HEK293 (cell line): ENCODE measurements around the gene JAK3.

Experiments
- YY1 ChIP-seq: fragments of 450-650 bp; formaldehyde crosslinking; IDR thresholded peaks from 2 replicates; pipeline ENCODE4 v1.5.1; 2018; ENCODE audit warnings: missing biosample characterization, missing genetic modification characterization
- ZFP3 ChIP-seq: fragments of 450-650 bp; formaldehyde crosslinking; IDR thresholded peaks from 2 replicates; pipeline ENCODE4 v1.5.1; 2016; ENCODE audit warnings: low read depth, missing biosample characterization, missing genetic modification characterization
- TF ChIP-seq, protein P1 (sequence below): fragments of 450-650 bp; formaldehyde crosslinking; IDR thresholded peaks from 2 replicates; pipeline ENCODE4 v1.5.1; 2016; ENCODE audit warnings: missing biosample characterization, missing genetic modification characterization

DNA sequence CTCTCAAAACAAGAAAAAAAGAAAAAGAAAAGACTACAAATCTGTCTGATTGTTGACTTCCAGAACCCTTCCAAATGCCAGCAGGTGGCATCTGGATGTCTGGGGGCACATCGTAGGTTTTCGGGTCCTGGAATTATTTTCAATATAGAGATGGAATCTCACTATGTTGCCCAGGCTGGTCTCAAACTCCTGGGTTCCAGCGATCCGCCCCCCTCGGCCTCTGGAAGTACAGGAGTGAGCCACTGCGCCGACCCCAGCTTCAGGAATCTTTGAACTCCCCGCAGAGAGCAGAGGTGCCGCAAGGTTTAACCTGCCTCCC, 53.4 kb downstream of the JAK3 start:
- TF ChIP-seq, protein P1, sequence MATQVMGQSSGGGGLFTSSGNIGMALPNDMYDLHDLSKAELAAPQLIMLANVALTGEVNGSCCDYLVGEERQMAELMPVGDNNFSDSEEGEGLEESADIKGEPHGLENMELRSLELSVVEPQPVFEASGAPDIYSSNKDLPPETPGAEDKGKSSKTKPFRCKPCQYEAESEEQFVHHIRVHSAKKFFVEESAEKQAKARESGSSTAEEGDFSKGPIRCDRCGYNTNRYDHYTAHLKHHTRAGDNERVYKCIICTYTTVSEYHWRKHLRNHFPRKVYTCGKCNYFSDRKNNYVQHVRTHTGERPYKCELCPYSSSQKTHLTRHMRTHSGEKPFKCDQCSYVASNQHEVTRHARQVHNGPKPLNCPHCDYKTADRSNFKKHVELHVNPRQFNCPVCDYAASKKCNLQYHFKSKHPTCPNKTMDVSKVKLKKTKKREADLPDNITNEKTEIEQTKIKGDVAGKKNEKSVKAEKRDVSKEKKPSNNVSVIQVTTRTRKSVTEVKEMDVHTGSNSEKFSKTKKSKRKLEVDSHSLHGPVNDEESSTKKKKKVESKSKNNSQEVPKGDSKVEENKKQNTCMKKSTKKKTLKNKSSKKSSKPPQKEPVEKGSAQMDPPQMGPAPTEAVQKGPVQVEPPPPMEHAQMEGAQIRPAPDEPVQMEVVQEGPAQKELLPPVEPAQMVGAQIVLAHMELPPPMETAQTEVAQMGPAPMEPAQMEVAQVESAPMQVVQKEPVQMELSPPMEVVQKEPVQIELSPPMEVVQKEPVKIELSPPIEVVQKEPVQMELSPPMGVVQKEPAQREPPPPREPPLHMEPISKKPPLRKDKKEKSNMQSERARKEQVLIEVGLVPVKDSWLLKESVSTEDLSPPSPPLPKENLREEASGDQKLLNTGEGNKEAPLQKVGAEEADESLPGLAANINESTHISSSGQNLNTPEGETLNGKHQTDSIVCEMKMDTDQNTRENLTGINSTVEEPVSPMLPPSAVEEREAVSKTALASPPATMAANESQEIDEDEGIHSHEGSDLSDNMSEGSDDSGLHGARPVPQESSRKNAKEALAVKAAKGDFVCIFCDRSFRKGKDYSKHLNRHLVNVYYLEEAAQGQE (tag by site-specific recombination) = no peak
- TF ChIP-seq ZFP3 (tag by site-specific recombination) (no peak), YY1 (no peak)
